SK-N-SH (cell line): ENCODE measurements around the gene ATP5MG. TPM values are rescaled to one million over a fixed set of nuclear protein-coding genes. Genes with fewer than 3 reads are reported as not detected.

Experiments
- CTCF ChIA-PET: fragments of 300-600, 350-600 bp; formaldehyde crosslinking; extraction: SDS; loops from one replicate; lab custom pipeline; 2021; lab: Yijun Ruan, JAX
- POLR2A ChIA-PET: fragments of 350-600 bp; sonication (Branson Sonifier 250); formaldehyde crosslinking; extraction: SDS; loops from one replicate; lab custom pipeline; 2020; ENCODE audit warnings: antibody characterized with exemption, inconsistent platforms; lab: Yijun Ruan, JAX
- DNase-seq: peaks from one replicate; pipeline ENCODE4 v3.0.0; 2012
- H2AFZ ChIP-seq: fragments of 200-600 bp; sonication (generic); 2 replicates; pipeline ENCODE4 v1.8.1; 2016; ENCODE audit warnings: antibody characterized with exemption, mild to moderate bottlenecking, low read depth
- H3F3A ChIP-seq: fragments of 200-600 bp; sonication (generic); replicated peaks from 2 replicates; pipeline ENCODE3; 2016; ENCODE audit warnings: antibody characterized with exemption, mild to moderate bottlenecking; ENCODE audit not compliant: insufficient read depth
- H3K27ac ChIP-seq, 2 experiments: fragments of 200-500 bp in 1 of 2; fragments of 200-600 bp in 1 of 2; sonication (Bioruptor generic) in 1 of 2; sonication (generic), shearing (Covaris generic) in 1 of 2; 2 replicates each; pipeline versions ENCODE4 v1.5.1 to v1.6.1; 2014 to 2016; ENCODE audit warnings: low read depth in 2 of 2, inconsistent platforms in 1 of 2, low read length in 1 of 2, mild to moderate bottlenecking in 1 of 2, mixed read lengths in 1 of 2
- H3K27me3 ChIP-seq: fragments of 200-600 bp; sonication (generic), shearing (Covaris generic); 2 replicates; pipeline ENCODE4 v1.6.1; 2016; ENCODE audit warnings: mixed run types; ENCODE audit not compliant: insufficient read depth
- H3K36me3 ChIP-seq, 2 experiments: fragments of 200-500 bp in 1 of 2; fragments of 200-600 bp in 1 of 2; sonication (Bioruptor generic) in 1 of 2; sonication (generic) in 1 of 2; replicated peaks in 1 of 2; 2 replicates each; pipeline versions ENCODE3 to v1.5.1; 2014 to 2016; ENCODE audit warnings: low read length in 1 of 2, mild to moderate bottlenecking in 1 of 2; ENCODE audit not compliant: insufficient read depth in 2 of 2, control insufficient read depth in 1 of 2
- H3K4me1 ChIP-seq, 2 experiments: fragments of 200-500 bp in 1 of 2; fragments of 200-600 bp in 1 of 2; sonication (Bioruptor generic) in 1 of 2; sonication (generic), shearing (Covaris generic) in 1 of 2; 2 replicates each; pipeline versions ENCODE4 v1.5.1 to v1.6.1; 2014 to 2016; ENCODE audit warnings: low read depth in 1 of 2, low read length in 1 of 2, mixed run types in 1 of 2; ENCODE audit not compliant: insufficient read depth in 2 of 2, control insufficient read depth in 1 of 2
- H3K4me2 ChIP-seq: fragments of 200-600 bp; sonication (generic), shearing (Covaris generic); 2 replicates; pipeline ENCODE4 v1.6.1; 2017; ENCODE audit warnings: mixed run types
- H3K4me3 ChIP-seq, 2 experiments: fragments of 200-500 bp in 1 of 2; fragments of 200-600 bp in 1 of 2; sonication (Bioruptor generic) in 1 of 2; sonication (generic), shearing (Covaris generic) in 1 of 2; 2 replicates each; pipeline versions ENCODE4 v1.5.1 to v1.8.1; 2014 to 2016; ENCODE audit warnings: low read depth in 2 of 2, inconsistent platforms in 1 of 2, low read length in 1 of 2, mild to moderate bottlenecking in 1 of 2, mixed read lengths in 1 of 2, moderate library complexity in 1 of 2
- H3K79me2 ChIP-seq: fragments of 200-600 bp; sonication (generic); 2 replicates; pipeline ENCODE4 v1.8.1; 2017; ENCODE audit warnings: mild to moderate bottlenecking; ENCODE audit not compliant: insufficient read depth
- H3K9ac ChIP-seq: fragments of 200-600 bp; sonication (generic); 2 replicates; pipeline ENCODE4 v1.6.1; 2017; ENCODE audit warnings: mixed run types
- H3K9me2 ChIP-seq: fragments of 200-600 bp; sonication (generic); 2 replicates; pipeline ENCODE4 v1.6.1; 2017; ENCODE audit warnings: mixed run types
- H3K9me3 ChIP-seq: fragments of 200-600 bp; sonication (generic); 2 replicates; pipeline ENCODE4 v1.6.1; 2017; ENCODE audit warnings: mixed run types, mild to moderate bottlenecking, moderate library complexity
- H4K20me1 ChIP-seq: fragments of 200-600 bp; sonication (generic); 2 replicates; pipeline ENCODE4 v1.6.1; 2017; ENCODE audit warnings: mild to moderate bottlenecking, mixed run types; ENCODE audit not compliant: insufficient read depth
- CTCF ChIP-seq: fragments of 200-600 bp; sonication (generic); IDR thresholded peaks from 2 replicates; pipeline ENCODE4 v1.6.1; 2017; ENCODE audit warnings: antibody characterized with exemption, mild to moderate bottlenecking, moderate library complexity
- ELF1 ChIP-seq: IDR thresholded peaks from 2 replicates; pipeline ENCODE4 v1.4.0; 2012
- EP300 ChIP-seq, 2 experiments: IDR thresholded peaks; 2 replicates each; pipeline versions ENCODE4 v1.4.0 to v1.6.1; 2012; ENCODE audit warnings: borderline replicate concordance in 1 of 2, low read depth in 1 of 2, low read length in 1 of 2
- EZH2phosphoT487 ChIP-seq: fragments of 200-600 bp; sonication (generic); IDR thresholded peaks from 2 replicates; pipeline ENCODE4 v1.6.1; 2017; ENCODE audit warnings: low read depth, mixed run types, mild to moderate bottlenecking, antibody characterized with exemption, moderate library complexity, borderline replicate concordance
- FOSL2 ChIP-seq: IDR thresholded peaks from 2 replicates; pipeline ENCODE4 v1.4.0; 2012; ENCODE audit warnings: low read depth, mild to moderate bottlenecking, moderate library complexity, borderline replicate concordance
- FOXJ3 ChIP-seq: sonication (generic); formaldehyde crosslinking; IDR thresholded peaks from 2 replicates; pipeline ENCODE4 v1.5.1; 2020; ENCODE audit warnings: mild to moderate bottlenecking, missing genetic modification reagents
- FOXM1 ChIP-seq: IDR thresholded peaks from 2 replicates; pipeline ENCODE4 v1.4.0; 2012; ENCODE audit warnings: low read depth, mild to moderate bottlenecking
- GABPA ChIP-seq: IDR thresholded peaks from 2 replicates; pipeline ENCODE4 v1.4.0; 2012; ENCODE audit warnings: low read depth, mild to moderate bottlenecking
- GATA2 ChIP-seq: sonication (generic); formaldehyde crosslinking; IDR thresholded peaks from 2 replicates; pipeline ENCODE4 v1.5.0; 2020; ENCODE audit warnings: mild to moderate bottlenecking, missing genetic modification reagents
- MEF2A ChIP-seq: IDR thresholded peaks from 2 replicates; pipeline ENCODE4 v1.4.0; 2012; ENCODE audit warnings: low read depth, borderline replicate concordance
- MXI1 ChIP-seq: IDR thresholded peaks from 2 replicates; pipeline ENCODE4 v1.6.1; 2012; ENCODE audit warnings: mild to moderate bottlenecking, low read depth, low read length, improper control_type of control experiment
- NFIC ChIP-seq: IDR thresholded peaks from 2 replicates; pipeline ENCODE4 v1.4.0; 2012; ENCODE audit warnings: borderline replicate concordance
- PBX3 ChIP-seq: IDR thresholded peaks from 2 replicates; pipeline ENCODE4; 2012
- POLR2AphosphoS5 ChIP-seq: IDR thresholded peaks from 2 replicates; pipeline ENCODE4 v1.6.1; 2012; ENCODE audit warnings: low read depth, low read length
- RAD21 ChIP-seq: IDR thresholded peaks from 2 replicates; pipeline ENCODE4 v1.6.1; 2012; ENCODE audit warnings: mild to moderate bottlenecking, low read length
- RCOR1 ChIP-seq: fragments of 150-350 bp; IDR thresholded peaks from 2 replicates; pipeline ENCODE4 v1.6.1; 2017; ENCODE audit warnings: antibody characterized with exemption, low read length
- REST ChIP-seq: IDR thresholded peaks from 2 replicates; pipeline ENCODE4 v1.6.1; 2012; ENCODE audit warnings: mild to moderate bottlenecking, low read depth, low read length, moderate library complexity
- SIN3A ChIP-seq: IDR thresholded peaks from 2 replicates; pipeline ENCODE4 v1.6.1; 2012; ENCODE audit warnings: low read depth, mild to moderate bottlenecking, low read length, moderate library complexity, borderline replicate concordance
- TEAD4 ChIP-seq: IDR thresholded peaks from 2 replicates; pipeline ENCODE4 v1.4.0; 2012; ENCODE audit warnings: mild to moderate bottlenecking, borderline replicate concordance; ENCODE audit not compliant: insufficient read depth
- YY1 ChIP-seq: IDR thresholded peaks from 2 replicates; pipeline ENCODE4 v1.4.0; 2012; ENCODE audit warnings: low read depth, mild to moderate bottlenecking
- WGBS: methylation state at CpG from one replicate; pipeline ENCODE4 v1.1.6; 2017; ENCODE audit warnings: low lambda C conversion rate; 5-methylcytosine and 5-hydroxymethylcytosine counted together
- polyA plus RNA-seq, 3 experiments: library from polyadenylated mRNA; depleted of rRNA; stranded (reverse); fragments of >200 nt; gene quantifications; 2 replicates each; pipeline ENCODE4 v1.2.3, GENCODE V29; 2012

ATP5MG gene
- polyA plus RNA-seq, 1 of the 3 experiments (the other 2 are of a cell fraction) = 140 TPM

- peaks cover 21% of the 10 kb centered on the region for H3F3A ChIP-seq
- peaks cover 0 to 11% of the 10 kb centered on the region in 2 experiments; a peak in 1 of 4 replicates for H3K4me1 ChIP-seq
- no peak overlapping the region for H2AFZ ChIP-seq
- ChIA-PET CTCF (no interaction called here), POLR2A (no interaction called here)
- 81% methylated on average over 4 of the region's 4 CpGs for WGBS
- no peaks in the 10 kb centered on the region for H3K9me3 ChIP-seq
- no peaks in the 10 kb centered on the region for H3K27me3 ChIP-seq
- peaks cover 91% of the 10 kb centered on the region for H4K20me1 ChIP-seq
- no peak overlapping the region for H3K4me3 ChIP-seq
- peaks cover 10 to 23% of the 10 kb centered on the region in 2 experiments for H3K36me3 ChIP-seq
- H3K4me2 ChIP-seq = no peak overlapping the region
- no peak for DNase-seq
- no peak overlapping the region for H3K27ac ChIP-seq
- no peaks in the 10 kb centered on the region for H3K9me2 ChIP-seq
- H3K9ac ChIP-seq = no peak overlapping the region
- peaks cover 99% of the 10 kb centered on the region for H3K79me2 ChIP-seq
- TF ChIP-seq NFIC = no peak
- TF ChIP-seq FOXJ3 (CRISPR knock-in tag) = no peak
- TF ChIP-seq FOSL2 = no peak
- no peak for TF ChIP-seq RAD21
- TF ChIP-seq FOXM1 = no peak
- no peak for TF ChIP-seq PBX3
- no peak for TF ChIP-seq MEF2A
- TF ChIP-seq GATA2 (CRISPR knock-in tag) = no peak
- no peak for TF ChIP-seq REST
- no peak for TF ChIP-seq GABPA
- TF ChIP-seq MXI1 = no peak
- TF ChIP-seq POLR2AphosphoS5 = no peak
- TF ChIP-seq YY1 = no peak
- TF ChIP-seq EZH2phosphoT487 = no peak
- no peak for TF ChIP-seq ELF1
- TF ChIP-seq RCOR1 = no peak
- no peak for TF ChIP-seq CTCF
- no peak for TF ChIP-seq SIN3A
- no peak for TF ChIP-seq EP300 (IDR thresholded peaks at IDR 0.05; ENCODE audit: borderline replicate concordance in 1 of 2, low read depth in 1 of 2, low read length in 1 of 2)
- TF ChIP-seq TEAD4 = no peak
Observed at GRCh38 chr11:118449316-118449918, 48.0 kb downstream of the ATP5MG start.
